Stimulated activated CD4-positive, alpha-beta T cell treated with anti-CD3 and anti-CD28 coated beads, Interleukin-15, amount 100 ng/mL, for 1 hour (primary cell): ENCODE results near the gene ZFHX3.

Experiments used
- DNase-seq, 2 donors: peaks; one replicate each; pipeline ENCODE4 v3.0.0-alpha.2; 2020; ENCODE audit warnings: low read depth in 1 of 2, low spot score in 1 of 2

The ZFHX3 gene

GRCh38 chr16:72808754-72809153 lies 239.2 kb downstream of the ZFHX3 start:
- no peak for DNase-seq

GRCh38 chr16:72807245-72807644 lies 240.7 kb downstream of the ZFHX3 start:
- no peak for DNase-seq

- no peak for DNase-seq
Measured at GRCh38 chr16:72805486-72805885, 242.4 kb downstream of the ZFHX3 start.

GRCh38 chr16:72800524-72801161 lies 247.3 kb downstream of the ZFHX3 start:
- no peak for DNase-seq

GRCh38 chr16:72798264-72798663 lies 249.7 kb downstream of the ZFHX3 start:
- no peak for DNase-seq

GRCh38 chr16:72797621-72798020 lies 250.3 kb downstream of the ZFHX3 start:
- DNase-seq, result no peak

- no peak for DNase-seq
Measured at GRCh38 chr16:72796222-72796621, 251.7 kb downstream of the ZFHX3 start.

GRCh38 chr16:72794986-72795385 lies 252.9 kb downstream of the ZFHX3 start:
- no peak for DNase-seq

GRCh38 chr16:72794319-72794718 lies 253.6 kb downstream of the ZFHX3 start:
- no peak for DNase-seq

GRCh38 chr16:72793716-72794115 lies 254.2 kb downstream of the ZFHX3 start:
- DNase-seq, result no peak

GRCh38 chr16:72793017-72793416 lies 254.9 kb downstream of the ZFHX3 start:
- no peak for DNase-seq

- DNase-seq, result no peak
Measured at GRCh38 chr16:72791786-72792185, 256.1 kb downstream of the ZFHX3 start.

- no peak for DNase-seq
Measured at GRCh38 chr16:72789921-72790320, 258.0 kb downstream of the ZFHX3 start.

- no peak for DNase-seq
Measured at GRCh38 chr16:72789465-72789864, 258.5 kb downstream of the ZFHX3 start.

- no peak for DNase-seq
Measured at GRCh38 chr16:72788269-72788809, 259.6 kb downstream of the ZFHX3 start.

GRCh38 chr16:72787514-72788268 lies 260.2 kb downstream of the ZFHX3 start:
- DNase-seq, result peak; percentile 29 to 50

- no peak for DNase-seq
Measured at GRCh38 chr16:72787130-72787513, 260.8 kb downstream of the ZFHX3 start.

- no peak for DNase-seq
Measured at GRCh38 chr16:72786606-72787005, 261.3 kb downstream of the ZFHX3 start.

- DNase-seq, result no peak
Measured at GRCh38 chr16:72785886-72786285, 262.0 kb downstream of the ZFHX3 start.

GRCh38 chr16:72785171-72785570 lies 262.8 kb downstream of the ZFHX3 start:
- DNase-seq, result no peak

- DNase-seq, result no peak
Measured at GRCh38 chr16:72783716-72784318, 264.1 kb downstream of the ZFHX3 start.

GRCh38 chr16:72769876-72770275 lies 278.1 kb downstream of the ZFHX3 start:
- no peak for DNase-seq
